ENCODE data around the gene CCSER1. TPM values are rescaled to one million over a fixed set of nuclear protein-coding genes. Genes with fewer than 3 reads are reported as not detected.

Gene CCSER1
- total and polyA plus RNA-seq, 2 experiments from 2014 or later, result 5.2 to 23.4 TPM

DNA sequence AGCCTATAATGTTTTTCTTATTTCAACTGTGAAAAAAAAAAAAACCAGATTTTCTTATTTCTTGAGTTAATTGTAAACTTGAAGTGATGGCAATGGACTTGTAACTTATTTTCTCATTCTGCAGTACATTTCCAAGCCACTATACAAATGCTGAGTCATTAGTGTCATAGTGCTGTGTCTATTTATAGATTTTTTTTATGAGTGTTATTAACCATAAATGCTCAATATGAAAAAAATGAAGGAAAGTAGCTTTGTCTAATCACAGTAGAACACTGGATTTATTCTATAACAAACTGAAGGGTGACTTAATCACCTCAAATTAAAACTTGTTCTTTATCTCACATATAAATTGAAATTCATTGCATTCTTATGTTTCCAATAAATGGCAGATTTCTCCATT lies 718.6 kb downstream of the CCSER1 start:
- Histone ChIP-seq H3K4me1 (ENCODE audit: insufficient read depth) (peaks cover 13% of the 10 kb centered on the region), H3K79me2 (no peaks in the 10 kb centered on the region), H3K36me3 (replicated peaks; ENCODE audit: insufficient read depth, low read depth) (no peaks in the 10 kb centered on the region), H3K27me3 (no peaks in the 10 kb centered on the region), H3K9me3 (ENCODE audit: low read depth) (no peaks in the 10 kb centered on the region), H3K4me2 (no peak overlapping the region), H3K9me2 (replicated peaks; ENCODE audit: insufficient read depth) (no peaks in the 10 kb centered on the region), H4K20me1 (ENCODE audit: insufficient read depth, poor library complexity, severe bottlenecking) (no peaks in the 10 kb centered on the region), H3K4me3 (no peak overlapping the region), H3K27ac (no peak overlapping the region), H2AFZ (no peak overlapping the region)
- TF ChIP-seq EZH2phosphoT487 (IDR thresholded peaks at IDR 0.05; ENCODE audit: low read depth, severe bottlenecking, unreplicated experiment), result no peak
- no peak for TF ChIP-seq EZH2 (IDR thresholded peaks at IDR 0.05; ENCODE audit: borderline replicate concordance)
- TF ChIP-seq, protein P1, sequence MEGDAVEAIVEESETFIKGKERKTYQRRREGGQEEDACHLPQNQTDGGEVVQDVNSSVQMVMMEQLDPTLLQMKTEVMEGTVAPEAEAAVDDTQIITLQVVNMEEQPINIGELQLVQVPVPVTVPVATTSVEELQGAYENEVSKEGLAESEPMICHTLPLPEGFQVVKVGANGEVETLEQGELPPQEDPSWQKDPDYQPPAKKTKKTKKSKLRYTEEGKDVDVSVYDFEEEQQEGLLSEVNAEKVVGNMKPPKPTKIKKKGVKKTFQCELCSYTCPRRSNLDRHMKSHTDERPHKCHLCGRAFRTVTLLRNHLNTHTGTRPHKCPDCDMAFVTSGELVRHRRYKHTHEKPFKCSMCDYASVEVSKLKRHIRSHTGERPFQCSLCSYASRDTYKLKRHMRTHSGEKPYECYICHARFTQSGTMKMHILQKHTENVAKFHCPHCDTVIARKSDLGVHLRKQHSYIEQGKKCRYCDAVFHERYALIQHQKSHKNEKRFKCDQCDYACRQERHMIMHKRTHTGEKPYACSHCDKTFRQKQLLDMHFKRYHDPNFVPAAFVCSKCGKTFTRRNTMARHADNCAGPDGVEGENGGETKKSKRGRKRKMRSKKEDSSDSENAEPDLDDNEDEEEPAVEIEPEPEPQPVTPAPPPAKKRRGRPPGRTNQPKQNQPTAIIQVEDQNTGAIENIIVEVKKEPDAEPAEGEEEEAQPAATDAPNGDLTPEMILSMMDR (IDR thresholded peaks at IDR 0.05; ENCODE audit: poor library complexity), result no peak
- DNase-seq (ENCODE audit: low spot score), result no peak

GRCh38 chr4:90852237-90852636 lies 725.0 kb downstream of the CCSER1 start:
- Histone ChIP-seq H3K4me2 (no peak overlapping the region), H3K9me3 (ENCODE audit: low read depth) (no peaks in the 10 kb centered on the region), H3K79me2 (no peaks in the 10 kb centered on the region), H2AFZ (no peak overlapping the region), H3K36me3 (replicated peaks; ENCODE audit: insufficient read depth, low read depth) (no peaks in the 10 kb centered on the region), H3K9me2 (replicated peaks; ENCODE audit: insufficient read depth) (no peaks in the 10 kb centered on the region), H3K4me1 (ENCODE audit: insufficient read depth) (no peaks in the 10 kb centered on the region), H4K20me1 (ENCODE audit: insufficient read depth, poor library complexity, severe bottlenecking) (no peaks in the 10 kb centered on the region), H3K27me3 (no peaks in the 10 kb centered on the region), H3K27ac (no peak overlapping the region), H3K4me3 (no peak overlapping the region)
- DNase-seq (ENCODE audit: low spot score), result no peak
- no peak for TF ChIP-seq EZH2 (IDR thresholded peaks at IDR 0.05; ENCODE audit: borderline replicate concordance)
- TF ChIP-seq, protein P1 (IDR thresholded peaks at IDR 0.05; ENCODE audit: poor library complexity), result no peak
- no peak for TF ChIP-seq EZH2phosphoT487 (IDR thresholded peaks at IDR 0.05; ENCODE audit: low read depth, severe bottlenecking, unreplicated experiment)
- WGBS (ENCODE audit: low lambda C conversion rate, missing lambda C conversion rate), result 67% methylated on average over 4 of the region's 4 CpGs

DNA sequence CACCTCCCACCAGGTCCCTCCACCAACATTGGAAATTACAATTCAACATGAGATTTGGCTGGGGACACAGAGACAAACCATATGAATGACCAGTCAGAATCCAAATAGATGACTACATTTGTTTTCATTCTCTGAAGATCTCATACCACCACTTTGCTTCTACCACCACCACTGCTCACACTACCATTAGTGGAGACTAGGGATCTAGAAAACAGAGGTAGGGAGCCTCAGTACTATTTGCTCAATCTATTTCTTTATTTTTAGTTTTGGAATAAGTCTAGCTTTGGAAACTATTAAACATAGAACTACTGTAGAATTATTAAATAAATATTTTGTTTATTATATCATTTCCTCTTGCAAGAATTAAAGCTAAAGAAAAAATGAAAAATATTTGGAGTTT lies 727.9 kb downstream of the CCSER1 start:
- Histone ChIP-seq H3K4me2 (no peak overlapping the region), H3K36me3 (replicated peaks; ENCODE audit: insufficient read depth, low read depth) (no peaks in the 10 kb centered on the region), H3K4me1 (ENCODE audit: insufficient read depth) (no peaks in the 10 kb centered on the region), H3K4me3 (no peak overlapping the region), H3K9me3 (ENCODE audit: low read depth) (no peaks in the 10 kb centered on the region), H3K9me2 (replicated peaks; ENCODE audit: insufficient read depth) (no peaks in the 10 kb centered on the region), H4K20me1 (ENCODE audit: insufficient read depth, poor library complexity, severe bottlenecking) (no peaks in the 10 kb centered on the region), H2AFZ (no peak overlapping the region), H3K79me2 (no peaks in the 10 kb centered on the region), H3K27ac (no peak overlapping the region), H3K27me3 (no peaks in the 10 kb centered on the region)
- no peak for DNase-seq (ENCODE audit: low spot score)
- no peak for TF ChIP-seq EZH2 (IDR thresholded peaks at IDR 0.05; ENCODE audit: borderline replicate concordance)
- no peak for TF ChIP-seq EZH2phosphoT487 (IDR thresholded peaks at IDR 0.05; ENCODE audit: low read depth, severe bottlenecking, unreplicated experiment)
- TF ChIP-seq, protein P1 (IDR thresholded peaks at IDR 0.05; ENCODE audit: poor library complexity), result no peak

Data from hepatocyte (in vitro differentiated cells).